DND-41 (cell line): Measurements from ENCODE around the gene CDC7.

Experiments used
- CTCF ChIP-seq: IDR thresholded peaks from 2 replicates; pipeline ENCODE4 v1.5.1; 2012; ENCODE audit warnings: borderline replicate concordance, low read length, moderate library complexity, mild to moderate bottlenecking; ENCODE audit not compliant: poor library complexity, severe bottlenecking; ENCODE audit errors: extremely low read depth
- EZH2 ChIP-seq: IDR thresholded peaks from 3 replicates; pipeline ENCODE4 v1.6.1; 2012; ENCODE audit warnings: borderline replicate concordance, low read depth, mild to moderate bottlenecking, moderate library complexity, low read length, inconsistent platforms; ENCODE audit not compliant: severe bottlenecking

GRCh38 chr1:91510754-91511153 is 10.1 kb downstream of the CDC7 start:
- TF ChIP-seq CTCF (no peak), EZH2 (no peak)
